Adipocyte (in vitro differentiated cells): ENCODE measurements around the gene AQP12A.

ENCODE experiments used
- DNase-seq: peaks from one replicate; pipeline ENCODE4 v3.0.0-alpha.2; 2015; ENCODE audit warnings: low read depth
- H3K27me3 ChIP-seq: replicated peaks from 2 replicates; pipeline ENCODE4 v1.7.0; 2013; ENCODE audit warnings: mild to moderate bottlenecking, low read length, moderate library complexity; ENCODE audit not compliant: control insufficient read depth, insufficient read depth
- H3K36me3 ChIP-seq: 2 replicates; pipeline ENCODE4 v1.7.0; 2013; ENCODE audit warnings: low read length, mild to moderate bottlenecking, moderate library complexity; ENCODE audit not compliant: control insufficient read depth, insufficient read depth, severe bottlenecking
- H3K4me1 ChIP-seq: 2 replicates; pipeline ENCODE4 v1.7.0; 2013; ENCODE audit warnings: mild to moderate bottlenecking, low read length, moderate library complexity; ENCODE audit not compliant: control insufficient read depth, insufficient read depth
- H3K4me3 ChIP-seq: 2 replicates; pipeline ENCODE4 v1.7.0; 2013; ENCODE audit warnings: mild to moderate bottlenecking, low read length, moderate library complexity
- H3K9ac ChIP-seq: 2 replicates; pipeline ENCODE4 v1.7.0; 2013; ENCODE audit warnings: mild to moderate bottlenecking, low read length, moderate library complexity
- H3K9me3 ChIP-seq: 2 replicates; pipeline ENCODE4 v1.7.0; 2013; ENCODE audit warnings: mild to moderate bottlenecking, low read length, moderate library complexity; ENCODE audit not compliant: control insufficient read depth

AQP12A gene

GRCh38 chr2:240737512-240737911 lies 45.8 kb downstream of the AQP12A start:
- H3K27me3 ChIP-seq = peaks cover 59% of the 10 kb centered on the region
- H3K36me3 ChIP-seq = no peaks in the 10 kb centered on the region

GRCh38 chr2:240737958-240738357 lies 46.3 kb downstream of the AQP12A start:
- DNase-seq = no peak
- Histone ChIP-seq H3K36me3 (no peaks in the 10 kb centered on the region), H3K9ac (no peak overlapping the region), H3K4me3 (no peak overlapping the region), H3K9me3 (no peaks in the 10 kb centered on the region), H3K27me3 (peaks cover 61% of the 10 kb centered on the region), H3K4me1 (no peaks in the 10 kb centered on the region)

More at GRCh38 chr2:240737512-240737911, 45.8 kb downstream of the AQP12A start:
- no peak for DNase-seq
- Histone ChIP-seq H3K9ac (no peak overlapping the region), H3K4me3 (no peak overlapping the region), H3K4me1 (no peaks in the 10 kb centered on the region), H3K9me3 (no peaks in the 10 kb centered on the region)

GRCh38 chr2:240739797-240740196 lies 48.1 kb downstream of the AQP12A start:
- Histone ChIP-seq H3K36me3 (no peaks in the 10 kb centered on the region), H3K4me3 (no peak overlapping the region), H3K4me1 (no peaks in the 10 kb centered on the region), H3K27me3 (peaks cover 48% of the 10 kb centered on the region), H3K9ac (no peak overlapping the region), H3K9me3 (no peaks in the 10 kb centered on the region)
- no peak for DNase-seq

DNA sequence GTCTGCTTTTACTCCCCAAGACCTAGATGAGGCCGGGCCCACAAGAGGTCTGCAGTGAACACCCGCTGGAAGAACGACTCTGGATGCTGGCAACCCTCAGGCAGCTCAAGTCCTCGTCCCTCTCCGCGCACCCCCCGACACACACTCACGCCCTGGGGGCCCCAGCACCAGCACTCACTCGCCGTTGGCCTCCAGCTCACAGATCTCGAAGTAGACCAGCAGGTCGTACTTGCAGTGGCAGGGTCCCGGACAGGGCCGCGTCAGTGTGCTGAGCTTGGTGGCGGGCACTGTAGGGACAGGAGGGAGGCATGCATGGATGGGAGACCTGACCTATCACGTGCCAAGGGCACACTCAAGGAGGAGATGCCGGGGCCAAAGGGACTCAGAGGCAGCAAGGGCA lies 49.4 kb downstream of the AQP12A start:
- DNase-seq = no peak
- no peak overlapping the region for H3K4me3 ChIP-seq
- no peaks in the 10 kb centered on the region for H3K9me3 ChIP-seq
- H3K4me1 ChIP-seq = no peaks in the 10 kb centered on the region
- H3K36me3 ChIP-seq = no peaks in the 10 kb centered on the region
- H3K9ac ChIP-seq = no peak overlapping the region
- H3K27me3 ChIP-seq = peaks cover 55% of the 10 kb centered on the region

DNA sequence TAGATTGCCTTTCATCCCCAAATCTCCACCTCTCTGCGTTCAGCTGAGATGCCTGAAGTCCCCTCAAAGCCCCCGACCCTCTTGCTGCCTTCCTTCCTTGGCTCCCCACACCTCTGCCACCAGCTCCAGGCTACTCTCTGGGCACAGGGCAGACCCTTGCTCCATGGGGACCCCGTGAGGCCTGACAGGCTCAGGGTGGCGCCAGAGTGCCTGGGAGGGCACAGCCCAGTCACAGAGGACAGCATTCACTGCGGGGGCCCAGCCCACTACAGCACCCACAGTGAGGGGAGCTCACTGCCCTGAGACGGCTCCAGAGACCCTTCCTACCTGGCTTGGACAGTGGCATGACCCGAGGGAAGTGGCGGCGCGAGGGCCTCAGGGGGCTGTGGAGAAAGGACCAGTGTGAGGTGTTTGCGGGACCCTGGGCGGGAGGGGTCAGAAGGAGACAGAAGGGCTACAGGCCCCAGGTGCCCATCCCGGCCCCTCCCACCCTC lies 51.0 kb downstream of the AQP12A start:
- no peak overlapping the region for H3K9ac ChIP-seq
- H3K4me1 ChIP-seq = no peaks in the 10 kb centered on the region
- no peak overlapping the region for H3K4me3 ChIP-seq
- H3K27me3 ChIP-seq = peaks cover 46% of the 10 kb centered on the region
- H3K9me3 ChIP-seq = no peaks in the 10 kb centered on the region
- DNase-seq = no peak
- H3K36me3 ChIP-seq = no peaks in the 10 kb centered on the region

DNA sequence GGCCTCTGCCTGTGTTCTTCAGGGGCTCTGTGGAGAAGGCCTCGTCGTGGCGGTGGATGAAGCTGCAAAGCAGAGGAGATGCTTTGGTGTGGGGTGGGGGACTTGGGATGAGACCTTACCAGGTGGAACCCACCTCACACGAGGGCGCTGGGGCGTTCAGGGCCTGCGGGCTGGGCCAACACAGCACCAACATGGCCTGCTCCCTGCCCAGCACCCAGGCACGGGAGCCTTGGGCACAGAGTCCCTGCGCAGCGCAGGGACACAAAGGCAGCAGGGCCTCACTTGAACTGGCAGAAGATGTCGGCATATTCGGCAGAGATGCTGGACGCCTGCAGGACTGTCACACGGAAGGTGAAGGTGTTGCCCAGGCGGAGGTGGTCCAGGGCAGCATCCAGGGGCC lies 53.8 kb downstream of the AQP12A start:
- no peak for DNase-seq
- no peak overlapping the region for H3K9ac ChIP-seq
- H3K4me1 ChIP-seq = no peaks in the 10 kb centered on the region
- H3K27me3 ChIP-seq = peaks cover 34% of the 10 kb centered on the region
- no peaks in the 10 kb centered on the region for H3K36me3 ChIP-seq
- no peaks in the 10 kb centered on the region for H3K9me3 ChIP-seq
- H3K4me3 ChIP-seq = no peak overlapping the region

- Histone ChIP-seq H3K4me3 (no peak overlapping the region), H3K9ac (no peak overlapping the region), H3K9me3 (no peaks in the 10 kb centered on the region), H3K4me1 (no peaks in the 10 kb centered on the region), H3K36me3 (no peaks in the 10 kb centered on the region), H3K27me3 (peaks cover 30% of the 10 kb centered on the region)
- DNase-seq = no peak
These were observed 54.3 kb downstream of the AQP12A start for GRCh38 chr2:240745962-240746361.

DNA sequence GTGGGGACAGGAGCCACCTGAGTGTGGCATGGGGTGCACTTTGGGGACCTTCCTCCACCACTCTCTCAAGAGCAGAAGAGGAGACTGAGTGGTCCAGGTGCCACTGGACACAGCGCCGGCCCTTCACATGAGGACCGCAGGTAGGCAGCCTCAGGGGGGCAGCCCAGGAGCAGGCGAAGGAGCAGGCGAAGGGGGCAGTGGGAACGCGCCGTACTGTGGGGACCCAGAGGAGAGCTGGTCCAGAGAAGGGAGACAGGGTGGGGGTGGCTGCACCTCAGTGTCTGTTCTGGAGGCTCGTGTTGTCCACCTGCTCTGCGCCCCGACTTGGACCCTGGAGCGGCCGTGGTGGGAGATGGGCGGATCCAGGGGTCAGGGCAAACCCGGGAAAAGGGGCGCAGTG lies 55.0 kb downstream of the AQP12A start:
- Histone ChIP-seq H3K27me3 (peaks cover 30% of the 10 kb centered on the region), H3K4me1 (no peaks in the 10 kb centered on the region), H3K9me3 (no peaks in the 10 kb centered on the region), H3K36me3 (no peaks in the 10 kb centered on the region), H3K9ac (no peak overlapping the region), H3K4me3 (no peak overlapping the region)
- DNase-seq = no peak

GRCh38 chr2:240747256-240747655 lies 55.6 kb downstream of the AQP12A start:
- H3K9me3 ChIP-seq = no peaks in the 10 kb centered on the region
- H3K27me3 ChIP-seq = peaks cover 30% of the 10 kb centered on the region
- no peak overlapping the region for H3K9ac ChIP-seq
- DNase-seq = no peak
- H3K4me3 ChIP-seq = no peak overlapping the region
- no peaks in the 10 kb centered on the region for H3K4me1 ChIP-seq
- H3K36me3 ChIP-seq = no peaks in the 10 kb centered on the region
